Motor neuron (in vitro differentiated cells): ENCODE data around the gene CCDC40. TPM values are rescaled to one million over a fixed set of nuclear protein-coding genes. Genes with fewer than 3 reads are reported as not detected.

Experiments used
- ATAC-seq, 8 experiments: fragments of 200-7000 bp; cut with Tn5 transposase; replicated peaks in 6 of 8; 2 replicates each; pipeline ENCODE4 v1.8.0; 2021; ENCODE audit warnings: mild to moderate bottlenecking in 8 of 8, moderate library complexity in 8 of 8
- H3K27ac ChIP-seq, 2 donors: fragments of 250-450 bp; sonication (Bioruptor Pico); 2 replicates each; pipeline ENCODE4 v1.9.0; 2021; ENCODE audit warnings: antibody characterized with exemption in 2 of 2, mild to moderate bottlenecking in 2 of 2, moderate library complexity in 1 of 2
- H3K4me1 ChIP-seq, 2 donors: fragments of 250-450 bp; sonication (Bioruptor Pico); replicated peaks in 1 of 2; 2 replicates each; pipeline ENCODE4 v1.6.1; 2021; ENCODE audit warnings: antibody characterized with exemption in 2 of 2, mild to moderate bottlenecking in 2 of 2, moderate library complexity in 1 of 2
- H3K4me3 ChIP-seq, 5 donors: fragments of 250-450 bp; sonication (Bioruptor Pico); 2 replicates each; pipeline ENCODE4 v1.9.0; 2021; ENCODE audit warnings: antibody characterized with exemption in 5 of 5, mild to moderate bottlenecking in 5 of 5, moderate library complexity in 4 of 5
- WGBS, 10 experiments: fragments of 450-650 bp; shearing (Covaris generic); methylation state at CpG; one replicate each; pipeline ENCODE4 v1.0.0; 2022; 5-methylcytosine and 5-hydroxymethylcytosine counted together
- in situ Hi-C, 9 experiments: fragments of 400-800 bp; cut with MboI; loops; one replicate each; pipeline ENCODE4 v1.15.0; 2021; ENCODE audit warnings: low sequenced_read_pairs in 9 of 9, low pct_unique_long_range_greater_than_20kb in 2 of 9; ENCODE audit not compliant: unreplicated experiment in 9 of 9
- total RNA-seq, 8 experiments: library from RNA; unstranded; fragments of 300-600 nt; gene quantifications; 2 replicates each; pipeline versions ENCODE4 v1.2.3 to v1.2.4, GENCODE V29; 2022

Gene CCDC40
- total RNA-seq, 8 experiments from 2014 or later = 2.3 to 23.0 (median 8.2) TPM

DNA sequence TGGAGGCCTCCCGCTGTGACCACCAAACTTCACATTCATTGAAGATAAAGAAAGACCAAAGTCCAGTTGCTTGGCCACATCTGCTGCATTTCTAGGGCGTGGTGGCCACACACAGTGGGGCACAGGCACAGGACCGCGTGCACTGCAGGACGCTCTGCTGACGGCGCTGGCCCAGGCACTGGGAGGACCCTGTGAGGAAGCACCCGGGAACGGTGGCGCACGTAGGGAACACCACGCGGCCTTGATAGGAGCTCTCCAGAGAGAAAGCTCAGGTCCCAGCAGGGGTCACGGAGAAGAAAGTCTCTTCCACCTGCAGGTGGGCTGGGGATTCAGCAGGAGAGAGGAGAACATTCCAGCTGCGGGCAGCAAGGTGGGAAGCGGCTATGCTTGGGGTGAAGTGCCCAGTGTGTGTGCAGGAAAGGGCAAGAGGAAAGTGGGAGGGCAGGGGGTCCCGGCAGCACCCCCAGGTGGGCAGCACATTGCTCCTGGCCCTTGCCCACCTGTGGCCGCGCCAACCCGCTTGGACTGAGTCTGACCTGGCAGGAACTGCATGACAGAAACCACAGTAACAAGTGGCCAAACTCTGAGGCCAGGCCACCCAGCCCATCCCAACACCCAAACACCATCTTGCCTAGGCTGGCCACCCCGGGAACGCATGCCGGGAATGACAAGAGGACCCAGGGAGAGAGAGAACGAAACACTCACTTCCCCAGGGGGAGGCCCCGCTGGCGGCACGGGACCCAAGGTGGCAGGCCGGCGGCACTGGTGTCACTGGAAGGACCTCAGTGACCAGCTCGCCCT, 33.6 kb upstream of the CCDC40 start:
- H3K4me1 ChIP-seq = peaks cover 6 to 16% of the 10 kb centered on the region in 2 donors
- 86 to 97% (median 90%) methylated on average over 1 to 19 of the region's 30 CpGs; no CpG with 5 or more reads in 3 of the 10 experiments for WGBS, 10 experiments
- ATAC-seq = no peak
- in situ Hi-C loops = no loop called here
- peak overlapping the region in 1 of 2 donors; percentile 57 for H3K27ac ChIP-seq
- no peak overlapping the region for H3K4me3 ChIP-seq

DNA sequence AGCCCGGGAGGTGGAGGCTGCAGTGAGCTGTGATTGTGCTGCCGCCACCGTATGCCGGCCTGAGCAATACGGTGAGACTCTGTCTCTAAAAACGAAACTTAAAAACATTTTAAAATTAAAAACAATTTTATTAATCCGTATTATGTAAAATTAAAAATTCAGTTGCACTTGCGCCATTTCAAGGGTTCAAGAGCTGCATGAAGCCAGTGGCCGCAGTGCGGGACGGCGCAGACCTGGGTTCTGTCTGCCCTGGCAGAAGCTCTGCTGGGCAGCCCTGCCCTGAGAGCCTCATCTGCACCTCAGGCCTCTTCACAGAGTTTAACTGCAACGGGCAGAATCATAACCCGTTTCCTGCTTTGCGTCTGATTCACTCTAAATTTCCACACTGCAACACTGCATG, 32.5 kb upstream of the CCDC40 start:
- in situ Hi-C loops = no loop called here
- WGBS, 10 experiments = 80 to 98% (median 83%) methylated on average over 2 to 14 of the region's 15 CpGs; no CpG with 5 or more reads in 3 of the 10 experiments
- H3K4me3 ChIP-seq = no peak overlapping the region
- H3K4me1 ChIP-seq = peaks cover 8 to 16% of the 10 kb centered on the region in 2 donors
- H3K27ac ChIP-seq = no peak overlapping the region
- ATAC-seq = no peak

DNA sequence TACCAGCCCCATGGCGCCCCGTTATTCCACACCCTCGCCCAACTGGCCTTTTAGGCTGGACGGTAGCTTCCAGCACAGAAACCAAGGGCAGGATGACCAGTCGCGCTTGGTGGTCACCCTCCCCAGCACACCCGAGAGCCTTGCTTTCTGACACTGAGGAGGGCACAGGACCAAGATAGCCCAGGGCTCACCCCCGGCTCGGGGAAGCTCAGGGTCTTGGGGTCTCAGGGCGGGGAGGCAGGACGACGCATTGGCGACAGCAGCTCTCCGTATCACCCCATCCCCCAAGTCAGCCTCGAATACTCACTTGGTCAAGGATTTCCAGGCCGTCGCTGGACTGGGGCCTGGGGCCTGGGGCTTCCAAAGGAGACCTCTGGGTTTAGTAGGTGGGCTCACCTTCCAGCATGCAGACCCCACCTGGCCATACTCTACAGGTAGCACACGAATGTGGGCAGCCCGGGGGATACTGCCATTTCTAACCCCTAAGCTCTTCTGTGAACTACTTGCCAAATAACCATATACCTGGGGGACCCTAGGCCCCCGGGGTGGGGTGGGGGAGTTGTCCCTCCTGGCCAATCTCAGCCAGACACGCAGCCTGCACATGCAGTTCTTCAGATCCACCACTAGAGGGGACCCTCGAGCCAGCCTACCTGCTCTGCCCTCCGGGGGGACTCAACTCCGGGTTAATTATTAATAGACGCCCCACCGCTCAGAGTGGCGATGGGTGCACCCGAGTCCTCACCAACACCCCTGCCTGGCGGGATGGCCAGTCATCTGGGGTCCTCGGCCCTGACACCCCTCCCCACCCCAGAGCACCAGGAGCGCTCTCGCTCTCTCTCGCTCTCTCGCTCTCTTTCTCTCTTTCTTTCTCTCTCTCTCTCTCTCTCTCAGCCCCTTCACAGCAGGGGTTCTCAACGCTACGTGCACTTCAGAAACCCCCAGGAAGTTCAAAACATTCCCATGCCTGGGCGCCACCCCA, 30.8 kb upstream of the CCDC40 start:
- in situ Hi-C loops = no loop called here
- Histone ChIP-seq H3K4me1 (peaks cover 8 to 16% of the 10 kb centered on the region in 2 donors), H3K4me3 (no peak overlapping the region), H3K27ac (no peak overlapping the region)
- peak; percentile 8 to 67 (median 28) for ATAC-seq
- WGBS, 10 experiments = 23 to 65% (median 40%) methylated on average over 1 to 17 of the region's 37 CpGs; no CpG with 5 or more reads in 5 of the 10 experiments

DNA sequence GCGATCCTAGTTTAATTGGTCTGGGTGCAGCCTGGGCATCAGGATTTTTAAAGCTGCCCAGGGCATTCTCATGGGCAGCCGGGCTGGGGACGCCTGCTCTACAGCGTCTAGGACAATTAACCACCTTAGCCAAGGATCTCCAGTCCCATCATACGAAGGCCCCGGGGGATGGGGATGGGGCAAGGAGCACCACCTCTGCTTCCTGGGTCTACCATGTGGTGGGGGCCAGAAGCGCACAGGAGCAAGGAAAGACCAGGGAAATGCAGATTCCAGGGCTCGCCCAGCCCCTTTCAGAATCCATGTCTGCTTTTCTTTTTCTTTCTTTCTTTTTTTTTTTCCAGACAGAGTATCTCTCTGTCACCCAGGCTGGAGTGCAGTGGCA, 30.1 kb upstream of the CCDC40 start:
- Histone ChIP-seq H3K4me1 (peaks cover 8 to 15% of the 10 kb centered on the region in 2 donors), H3K27ac (no peak overlapping the region), H3K4me3 (no peak overlapping the region)
- in situ Hi-C loops = no loop called here
- no peak for ATAC-seq
- WGBS, 10 experiments = 0 to 100% (median 50%) methylated on average over 1 to 8 of the region's 8 CpGs; no CpG with 5 or more reads in 4 of the 10 experiments

DNA sequence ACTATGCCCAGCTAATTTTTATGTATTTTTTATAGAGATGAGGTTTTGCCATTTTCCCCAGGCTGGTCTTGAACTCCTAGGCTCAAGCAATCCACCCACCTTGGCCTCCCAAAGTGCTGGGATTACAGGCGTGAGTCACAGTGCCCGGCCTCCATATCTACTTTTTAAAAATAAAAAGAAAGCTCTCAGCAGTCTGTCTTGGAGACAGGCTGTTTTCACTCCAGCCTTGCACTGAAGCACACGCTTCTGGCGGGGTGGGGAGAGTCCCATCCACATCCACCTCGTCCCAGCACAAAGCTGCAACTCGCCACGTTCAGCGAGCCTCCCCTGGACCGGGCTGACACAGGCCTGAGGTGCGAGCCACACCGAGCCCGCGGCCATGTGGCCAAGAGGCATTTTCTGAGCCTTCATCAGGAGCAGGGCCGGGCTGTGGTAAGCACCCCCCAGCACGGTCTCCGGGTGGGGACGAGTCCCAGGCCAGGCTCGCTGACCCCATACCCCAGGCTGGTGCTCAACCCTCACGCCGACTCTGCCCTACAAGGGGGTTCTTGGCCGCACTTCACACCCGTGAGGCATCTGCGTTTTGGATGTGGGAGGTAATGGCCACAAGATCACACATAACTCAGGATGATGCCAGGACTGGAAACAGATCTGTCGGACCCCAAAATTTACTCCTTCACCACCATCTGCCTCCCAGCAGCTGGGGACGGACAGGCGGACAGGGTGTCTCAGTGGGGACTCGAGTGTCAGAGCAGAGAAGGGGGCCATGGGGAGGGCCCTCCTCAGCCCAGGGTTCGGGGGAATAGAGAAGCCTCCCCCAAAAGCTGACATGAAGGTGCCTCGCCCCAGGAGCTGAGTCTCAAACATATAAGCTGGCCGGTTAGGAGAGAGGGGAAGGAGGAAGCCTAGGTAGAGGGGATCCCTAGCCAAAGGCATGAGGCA, 29.4 kb upstream of the CCDC40 start:
- no peak overlapping the region for H3K4me3 ChIP-seq
- peaks cover 8% of the 10 kb centered on the region in 2 donors for H3K4me1 ChIP-seq
- WGBS, 10 experiments = 68 to 94% (median 87%) methylated on average over 2 to 5 of the region's 30 CpGs; no CpG with 5 or more reads in 6 of the 10 experiments
- ATAC-seq = peak in 1 of 8 experiments; percentile 5
- in situ Hi-C loops = no loop called here
- peak overlapping the region in 1 of 2 donors; percentile 28 for H3K27ac ChIP-seq

DNA sequence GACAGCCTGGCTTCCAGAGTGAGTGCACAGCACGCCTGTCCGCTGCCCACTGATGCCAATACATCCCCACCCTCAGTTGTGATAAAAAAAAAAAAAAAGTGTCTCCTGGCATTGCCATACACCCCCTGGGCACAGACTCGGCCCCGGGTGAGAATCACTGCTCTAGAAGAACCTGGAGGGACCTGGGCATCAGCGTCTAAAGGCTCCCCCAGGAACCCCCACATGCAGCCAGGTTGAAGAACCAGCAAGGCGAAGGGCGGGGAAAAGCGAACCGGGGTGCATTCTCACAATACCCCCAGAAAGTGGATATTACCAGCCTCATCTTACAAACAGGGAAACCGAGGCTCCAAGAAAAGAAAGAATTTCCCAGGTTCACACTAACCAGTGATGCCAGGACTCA, 28.5 kb upstream of the CCDC40 start:
- no peak overlapping the region for H3K4me3 ChIP-seq
- peaks cover 8 to 14% of the 10 kb centered on the region in 2 donors for H3K4me1 ChIP-seq
- 0 to 100% (median 67%) methylated on average over 1 to 8 of the region's 10 CpGs; no CpG with 5 or more reads in 5 of the 10 experiments for WGBS, 10 experiments
- in situ Hi-C loops = no loop called here
- ATAC-seq = no peak
- H3K27ac ChIP-seq = no peak overlapping the region

DNA sequence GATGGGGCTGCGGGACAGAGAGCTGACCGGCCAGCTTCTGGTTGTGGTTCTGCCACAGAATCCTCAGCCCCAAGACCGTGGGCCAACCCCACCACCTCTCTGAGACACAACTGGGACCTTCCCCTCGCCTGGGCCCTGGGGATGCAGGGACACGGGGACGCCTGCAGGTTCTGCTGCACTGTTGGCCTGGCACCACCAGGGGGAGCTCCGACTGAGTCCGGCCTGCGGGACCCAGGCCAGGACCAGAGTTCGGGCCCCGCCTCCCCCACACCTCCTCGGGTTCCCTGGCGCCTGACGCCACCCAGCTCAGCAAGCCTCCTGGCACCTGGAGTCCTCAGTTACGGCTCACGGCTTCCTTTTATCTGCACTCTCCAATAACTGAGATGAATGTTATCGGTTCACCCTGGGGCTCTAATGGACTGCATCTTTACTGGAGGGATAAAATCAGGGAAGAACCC, 28.0 kb upstream of the CCDC40 start:
- Histone ChIP-seq H3K4me1 (peaks cover 11 to 18% of the 10 kb centered on the region in 2 donors), H3K27ac (no peak overlapping the region), H3K4me3 (no peak overlapping the region)
- in situ Hi-C loops = no loop called here
- peak; percentile 41 to 93 (median 55) for ATAC-seq
- 0 to 100% (median 40%) methylated on average over 1 to 5 of the region's 17 CpGs; no CpG with 5 or more reads in 5 of the 10 experiments for WGBS, 10 experiments

DNA sequence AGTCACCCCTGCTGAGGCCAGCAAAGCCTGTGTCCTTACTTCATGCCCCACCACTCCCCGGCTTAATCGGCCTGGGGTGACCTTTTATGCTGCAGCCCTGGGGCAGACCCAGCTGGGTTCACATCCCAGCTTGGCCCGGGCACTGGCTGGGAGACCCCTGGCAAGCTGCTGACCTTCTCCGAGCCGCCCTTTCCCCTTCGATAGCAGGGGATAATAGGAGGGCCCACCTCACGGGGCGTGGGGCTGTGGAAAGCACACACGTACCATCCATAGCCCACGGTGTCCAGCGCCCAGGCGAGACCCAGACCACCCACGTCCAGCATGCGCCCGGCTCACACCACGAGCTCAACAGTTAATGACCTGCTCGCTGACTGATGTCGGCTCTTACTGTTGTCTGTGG, 27.6 kb upstream of the CCDC40 start:
- Histone ChIP-seq H3K27ac (no peak overlapping the region), H3K4me1 (peaks cover 15 to 21% of the 10 kb centered on the region in 2 donors), H3K4me3 (no peak overlapping the region)
- in situ Hi-C loops = no loop called here
- 60 to 98% (median 75%) methylated on average over 2 to 9 of the region's 18 CpGs; no CpG with 5 or more reads in 7 of the 10 experiments for WGBS, 10 experiments
- no peak for ATAC-seq

DNA sequence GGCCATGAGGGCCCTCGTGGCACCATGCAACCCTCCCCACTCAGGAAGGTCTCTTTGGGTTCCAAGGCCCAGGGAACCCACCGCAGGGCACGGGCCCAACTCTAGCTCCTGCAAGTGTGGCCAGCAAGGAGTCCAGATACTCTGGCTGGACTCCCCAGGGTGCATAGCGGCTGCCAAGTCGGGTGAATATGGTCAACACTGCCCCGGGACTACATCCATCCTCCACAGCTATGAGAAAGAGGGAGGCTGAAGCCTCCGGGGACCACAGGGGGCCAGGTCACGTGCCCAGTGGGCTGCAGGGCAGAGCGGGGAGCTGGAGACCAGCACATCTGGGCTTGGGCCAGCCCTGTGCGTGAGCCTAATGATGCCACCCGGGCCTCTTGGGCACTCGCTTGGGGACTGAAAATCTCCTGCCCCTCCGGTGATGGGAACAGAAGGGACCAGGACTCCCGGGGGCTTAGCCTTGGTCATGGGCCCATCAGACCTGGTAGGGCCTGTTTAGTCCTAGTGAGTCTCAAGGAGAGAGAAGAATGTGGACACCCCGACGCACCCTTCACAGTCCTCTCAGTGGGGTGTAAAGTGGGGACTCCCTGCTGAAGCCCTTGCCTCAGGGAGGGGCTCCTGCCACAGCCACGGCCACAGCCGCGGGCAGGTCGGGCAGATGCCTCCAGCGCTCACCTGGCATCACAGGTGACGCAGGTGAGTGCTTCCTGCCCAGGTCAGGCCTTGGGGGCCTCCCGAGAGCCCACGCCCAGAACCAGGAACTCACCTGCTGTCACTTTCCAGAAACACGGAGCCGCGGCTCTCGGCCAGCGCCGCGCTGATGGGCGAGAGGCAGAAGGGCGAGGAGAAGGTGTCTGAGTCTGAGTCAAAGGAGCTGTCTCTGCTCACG, 26.8 kb upstream of the CCDC40 start:
- Histone ChIP-seq H3K27ac (no peak overlapping the region), H3K4me1 (peaks cover 16 to 21% of the 10 kb centered on the region in 2 donors), H3K4me3 (no peak overlapping the region)
- in situ Hi-C loops = no loop called here
- ATAC-seq = no peak
- WGBS, 10 experiments = 70 to 98% (median 93%) methylated on average over 2 to 11 of the region's 34 CpGs; no CpG with 5 or more reads in 4 of the 10 experiments

DNA sequence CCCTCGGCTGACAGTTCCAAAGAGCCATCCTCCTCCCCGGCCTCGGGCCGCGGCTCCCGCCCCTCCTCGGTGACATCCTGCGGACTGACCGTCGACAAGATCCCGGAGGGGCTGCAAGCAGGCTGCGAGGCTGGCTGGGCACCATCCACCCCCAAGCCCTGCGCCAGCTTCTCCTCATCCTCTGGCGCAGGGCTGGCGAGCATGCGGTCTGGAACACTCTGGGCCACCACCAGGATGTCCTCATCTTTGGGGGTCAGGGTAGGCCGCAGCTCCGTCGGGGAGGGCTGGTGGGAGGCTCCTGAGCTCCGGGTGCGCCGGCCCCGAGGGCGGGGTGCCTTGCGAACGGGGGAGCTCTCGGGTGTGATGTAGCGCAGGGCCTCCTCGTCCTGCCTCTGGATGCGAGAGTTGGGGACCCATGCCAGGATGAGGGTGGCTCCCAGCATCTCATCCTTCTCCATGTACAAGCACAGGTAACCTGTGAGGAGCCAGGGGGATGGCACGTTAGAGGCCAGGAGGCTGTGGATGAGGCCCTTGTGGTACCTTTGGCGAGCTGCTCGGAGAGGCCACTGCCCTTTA, 26.1 kb upstream of the CCDC40 start:
- 80 to 100% (median 90%) methylated on average over 1 to 2 of the region's 33 CpGs; no CpG with 5 or more reads in 6 of the 10 experiments for WGBS, 10 experiments
- no peak overlapping the region for H3K4me3 ChIP-seq
- ATAC-seq = no peak
- H3K27ac ChIP-seq = no peak overlapping the region
- peaks cover 16 to 21% of the 10 kb centered on the region in 2 donors for H3K4me1 ChIP-seq
- in situ Hi-C loops = no loop called here

DNA sequence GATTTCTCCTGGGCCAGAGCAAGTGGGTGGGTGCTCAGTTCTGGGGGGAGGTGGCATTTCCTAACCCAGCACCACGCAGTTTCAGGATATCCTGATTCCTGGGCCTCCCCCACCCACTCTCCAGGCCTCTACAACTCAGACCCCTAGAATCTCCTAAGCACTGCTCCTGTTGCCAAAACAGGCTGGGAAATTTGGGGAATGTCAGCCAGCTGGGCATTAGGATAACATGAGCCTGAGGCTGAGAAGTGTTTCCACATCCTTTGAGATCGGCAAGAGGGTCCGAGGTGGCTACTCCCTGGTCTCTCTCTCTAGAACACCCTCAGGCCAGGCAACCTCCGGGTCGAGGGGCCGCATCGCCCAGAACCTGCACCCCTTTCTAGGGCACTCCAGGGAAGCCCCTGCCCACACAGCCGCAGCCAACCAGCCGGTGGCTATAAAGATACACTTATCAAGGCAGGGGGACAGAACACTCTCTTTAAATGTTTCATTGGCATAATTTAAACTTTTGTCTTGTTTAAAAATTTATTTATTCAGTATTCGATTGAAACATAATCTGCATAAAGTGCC, 24.4 kb upstream of the CCDC40 start:
- peaks cover 13 to 15% of the 10 kb centered on the region in 2 donors for H3K4me1 ChIP-seq
- ATAC-seq = no peak
- H3K4me3 ChIP-seq = no peak overlapping the region
- no peak overlapping the region for H3K27ac ChIP-seq
- in situ Hi-C loops = no loop called here
- WGBS, 10 experiments = 13 to 100% (median 90%) methylated on average over 1 to 7 of the region's 10 CpGs; no CpG with 5 or more reads in 1 of the 10 experiments
